GM12878 (cell line): Measurements from ENCODE around the gene ATL3. TPM values are rescaled to one million over a fixed set of nuclear protein-coding genes. Genes with fewer than 3 reads are reported as not detected.

Source experiments
- ATAC-seq: fragments of 200-7000 bp; cut with Tn5 transposase; 3 replicates; pipeline ENCODE4 v1.9.1; 2020; ENCODE audit warnings: mild to moderate bottlenecking, moderate library complexity
- BruUV-seq: library from RNA; stranded (reverse); fragments of 400-500 nt; replicated peaks from 2 replicates; lab custom pipeline; 2021; lab: Mats Ljungman, UMichigan
- CTCF ChIA-PET: fragments of 300-600 bp; sonication (Branson Sonifier 250); formaldehyde crosslinking; extraction: SDS; loops from one replicate; lab custom pipeline; 2021; ENCODE audit warnings: inconsistent platforms; lab: Yijun Ruan, JAX
- POLR2A ChIA-PET: fragments of 350-600 bp; formaldehyde crosslinking; extraction: SDS; loops from one replicate; lab custom pipeline; 2021; ENCODE audit warnings: inconsistent platforms; lab: Charles Lee
- RAD21 ChIA-PET: fragments of 300-600 bp; sonication (Branson Sonifier 250); formaldehyde crosslinking; loops from one replicate; lab custom pipeline; 2023; ENCODE audit warnings: antibody characterized with exemption; ENCODE audit not compliant: unreplicated experiment; lab: Charles Lee
- SMC1A ChIA-PET: fragments of 300-600 bp; sonication (Branson Sonifier 250); formaldehyde crosslinking; loops from one replicate; lab custom pipeline; 2023; ENCODE audit not compliant: unreplicated experiment, uncharacterized antibody; lab: Charles Lee
- DNase-seq: peaks from one replicate; pipeline ENCODE4 v3.0.0-alpha.2; 2011; ENCODE audit warnings: low read depth, low spot score
- FAIRE-seq: peaks from 3 replicates; lab custom pipeline; 2011; peaks lifted over from hg19 to GRCh38; lab: Jason Lieb, UNC
- H2AFZ ChIP-seq: 2 replicates; pipeline ENCODE4 v1.6.0; 2011; ENCODE audit warnings: low read depth, low read length, control low read depth; ENCODE audit not compliant: control insufficient read depth
- H3K27ac ChIP-seq: 2 replicates; pipeline ENCODE4 v1.5.1; 2011; ENCODE audit warnings: control low read depth; ENCODE audit not compliant: control insufficient read depth, insufficient read depth
- H3K27me3 ChIP-seq, 2 experiments: replicated peaks in 1 of 2; 2 replicates each; pipeline versions ENCODE4 v1.6.0 to v1.6.1; 2011; ENCODE audit warnings: low read length in 1 of 2; ENCODE audit not compliant: control insufficient read depth in 2 of 2, insufficient read depth in 2 of 2
- H3K36me3 ChIP-seq, 2 experiments: 2 replicates each; pipeline ENCODE4 v1.5.1; 2011; ENCODE audit warnings: low read length in 1 of 2; ENCODE audit not compliant: control insufficient read depth in 2 of 2, insufficient read depth in 2 of 2
- H3K4me1 ChIP-seq: 2 replicates; pipeline ENCODE4 v1.6.1; 2011; ENCODE audit warnings: mild to moderate bottlenecking, low read length, moderate library complexity, mixed read lengths; ENCODE audit not compliant: control insufficient read depth, insufficient read depth
- H3K4me2 ChIP-seq: 2 replicates; pipeline ENCODE4 v1.6.0; 2011; ENCODE audit warnings: control low read depth; ENCODE audit not compliant: control insufficient read depth, insufficient read depth
- H3K4me3 ChIP-seq: fragments of 200-600 bp; sonication (generic); 2 replicates; pipeline ENCODE4 v1.5.1; 2016
- H3K79me2 ChIP-seq: 2 replicates; pipeline ENCODE4 v1.6.0; 2011; ENCODE audit warnings: low read length; ENCODE audit not compliant: control insufficient read depth, insufficient read depth
- H3K9ac ChIP-seq: 2 replicates; pipeline ENCODE4 v1.8.0; 2011; ENCODE audit warnings: low read length, control low read depth, mixed read lengths; ENCODE audit not compliant: control insufficient read depth, insufficient read depth
- H3K9me3 ChIP-seq: replicated peaks from 3 replicates; pipeline ENCODE4 v1.5.1; 2011; ENCODE audit warnings: mild to moderate bottlenecking, low read length; ENCODE audit not compliant: control insufficient read depth, insufficient read depth
- H4K20me1 ChIP-seq: 2 replicates; pipeline ENCODE4 v1.6.0; 2011; ENCODE audit not compliant: control insufficient read depth, insufficient read depth
- CBFB ChIP-seq: IDR thresholded peaks from 2 replicates; pipeline ENCODE4 v1.6.1; 2016; ENCODE audit warnings: antibody characterized with exemption, low read depth
- CHD2 ChIP-seq: IDR thresholded peaks from 2 replicates; pipeline ENCODE4 v1.6.1; 2011; ENCODE audit warnings: low read depth, low read length, improper control_type of control experiment, borderline replicate concordance
- RBBP5 ChIP-seq: fragments of 200-600 bp; sonication (generic); conservative IDR thresholded peaks from 2 replicates; pipeline ENCODE4 v1.6.1; 2016
- WGBS: methylation state at CpG from one replicate; pipeline ENCODE4 v1.1.6; 2016; ENCODE audit warnings: low lambda C conversion rate; ENCODE audit not compliant: insufficient replicate concordance, insufficient coverage; ENCODE audit errors: missing lambda C conversion rate; 5-methylcytosine and 5-hydroxymethylcytosine counted together
- in situ Hi-C: fragments of 300-500 bp; cut with MboI; formaldehyde crosslinking; loops from 9 replicates; pipeline ENCODE4 v1.14.3; 2018; ENCODE audit warnings: mixed read lengths
- intact Hi-C: fragments of 100-400 bp; cut with micrococcal nuclease; formaldehyde crosslinking; loops from one replicate; pipeline ENCODE4 v1.14.2; 2022; ENCODE audit not compliant: unreplicated experiment
- polyA plus RNA-seq, 11 experiments: library from polyadenylated mRNA; depleted of rRNA in 4 of 11; unstranded in 6 of 11; stranded (reverse) in 5 of 11; fragments of >200 nt; fragmentation: Nextera tagmentation in 4 of 11; fragmentation: Illumina TruSeq in 1 of 11; extraction: Ambion mirVana in 4 of 11; extraction: Trizol in 1 of 11; gene quantifications; 1 replicate in 1 of 11; 2 replicates in 10 of 11; pipeline versions ENCODE4 v1.2.1 to v1.2.3, GENCODE V29; 2011 to 2016; ENCODE audit warnings: inconsistent platforms in 2 of 11, missing spikeins in 2 of 11, low read depth in 1 of 11
- total RNA-seq, 4 experiments: library from RNA; depleted of rRNA in 3 of 4; stranded (reverse); fragments of >200 nt in 3 of 4; fragmentation: Illumina TruSeq in 1 of 4; extraction: Trizol in 1 of 4; gene quantifications; 2 replicates each; pipeline versions ENCODE4 v1.2.1 to v1.2.3, GENCODE V29; 2013 to 2021
- TF ChIP-seq, protein P1 (sequence below): fragments of 450-650 bp; IDR thresholded peaks from 2 replicates; pipeline ENCODE4 v1.6.1; 2016; ENCODE audit warnings: mild to moderate bottlenecking
- TF ChIP-seq, protein P2 (sequence below): fragments of 450-650 bp; IDR thresholded peaks from 2 replicates; pipeline ENCODE4 v1.6.1; 2017; ENCODE audit warnings: low read depth, mild to moderate bottlenecking, moderate library complexity
- TF ChIP-seq, protein P3 (sequence below): IDR thresholded peaks from 2 replicates; pipeline ENCODE4 v1.6.1; 2011; ENCODE audit warnings: mild to moderate bottlenecking, low read depth, low read length, moderate library complexity; ENCODE audit not compliant: insufficient replicate concordance

The ATL3 gene
- total and polyA plus RNA-seq, 10 of the 15 experiments (the other 5 are each of a cell fraction or from before 2014, with no cell fraction given): 12.0 to 36.0 (median 21.5) TPM

- Histone ChIP-seq H3K36me3 (no peaks in the 10 kb centered on the region), H4K20me1 (no peaks in the 10 kb centered on the region), H3K27ac (no peak overlapping the region), H3K27me3 (no peaks in the 10 kb centered on the region), H3K4me3 (no peak overlapping the region), H2AFZ (no peak overlapping the region), H3K4me2 (no peak overlapping the region)
- FAIRE-seq (no peak), ATAC-seq (no peak), DNase-seq (no peak)
- ChIA-PET POLR2A (no interaction called here), SMC1A (interaction anchor here (0.6 kb wide), 1 partner anchor 419 kb away, joined by 3 read pairs; no protein-coding TSS in a partner anchor)
- in situ Hi-C loops (no loop called here), intact Hi-C loops (no loop called here)
- TF ChIP-seq, protein P1, sequence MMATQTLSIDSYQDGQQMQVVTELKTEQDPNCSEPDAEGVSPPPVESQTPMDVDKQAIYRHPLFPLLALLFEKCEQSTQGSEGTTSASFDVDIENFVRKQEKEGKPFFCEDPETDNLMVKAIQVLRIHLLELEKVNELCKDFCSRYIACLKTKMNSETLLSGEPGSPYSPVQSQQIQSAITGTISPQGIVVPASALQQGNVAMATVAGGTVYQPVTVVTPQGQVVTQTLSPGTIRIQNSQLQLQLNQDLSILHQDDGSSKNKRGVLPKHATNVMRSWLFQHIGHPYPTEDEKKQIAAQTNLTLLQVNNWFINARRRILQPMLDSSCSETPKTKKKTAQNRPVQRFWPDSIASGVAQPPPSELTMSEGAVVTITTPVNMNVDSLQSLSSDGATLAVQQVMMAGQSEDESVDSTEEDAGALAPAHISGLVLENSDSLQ: peak; percentile 85
- no peak for TF ChIP-seq RBBP5
- TF ChIP-seq, protein P2, sequence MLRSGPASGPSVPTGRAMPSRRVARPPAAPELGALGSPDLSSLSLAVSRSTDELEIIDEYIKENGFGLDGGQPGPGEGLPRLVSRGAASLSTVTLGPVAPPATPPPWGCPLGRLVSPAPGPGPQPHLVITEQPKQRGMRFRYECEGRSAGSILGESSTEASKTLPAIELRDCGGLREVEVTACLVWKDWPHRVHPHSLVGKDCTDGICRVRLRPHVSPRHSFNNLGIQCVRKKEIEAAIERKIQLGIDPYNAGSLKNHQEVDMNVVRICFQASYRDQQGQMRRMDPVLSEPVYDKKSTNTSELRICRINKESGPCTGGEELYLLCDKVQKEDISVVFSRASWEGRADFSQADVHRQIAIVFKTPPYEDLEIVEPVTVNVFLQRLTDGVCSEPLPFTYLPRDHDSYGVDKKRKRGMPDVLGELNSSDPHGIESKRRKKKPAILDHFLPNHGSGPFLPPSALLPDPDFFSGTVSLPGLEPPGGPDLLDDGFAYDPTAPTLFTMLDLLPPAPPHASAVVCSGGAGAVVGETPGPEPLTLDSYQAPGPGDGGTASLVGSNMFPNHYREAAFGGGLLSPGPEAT: no peak
- no peak for TF ChIP-seq CBFB
- TF ChIP-seq CHD2: no peak
- TF ChIP-seq, protein P3, sequence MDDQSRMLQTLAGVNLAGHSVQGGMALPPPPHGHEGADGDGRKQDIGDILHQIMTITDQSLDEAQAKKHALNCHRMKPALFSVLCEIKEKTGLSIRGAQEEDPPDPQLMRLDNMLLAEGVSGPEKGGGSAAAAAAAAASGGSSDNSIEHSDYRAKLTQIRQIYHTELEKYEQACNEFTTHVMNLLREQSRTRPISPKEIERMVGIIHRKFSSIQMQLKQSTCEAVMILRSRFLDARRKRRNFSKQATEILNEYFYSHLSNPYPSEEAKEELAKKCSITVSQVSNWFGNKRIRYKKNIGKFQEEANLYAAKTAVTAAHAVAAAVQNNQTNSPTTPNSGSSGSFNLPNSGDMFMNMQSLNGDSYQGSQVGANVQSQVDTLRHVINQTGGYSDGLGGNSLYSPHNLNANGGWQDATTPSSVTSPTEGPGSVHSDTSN: peak; percentile 79
- TF ChIP-seq, all 136 proteins: peak for 2
- ChIA-PET CTCF (interaction anchor here (0.7 kb wide), 1 partner anchor 32 kb away, joined by 3 read pairs; no protein-coding TSS in a partner anchor), RAD21 (no interaction called here)
- no peaks in the 10 kb centered on the region for H3K9me3 ChIP-seq
- H3K4me1 ChIP-seq: no peaks in the 10 kb centered on the region
- no peaks in the 10 kb centered on the region for H3K79me2 ChIP-seq
- BruUV-seq: no TSS peak
- WGBS: 49% methylated on average over 7 of the region's 7 CpGs
- no peak overlapping the region for H3K9ac ChIP-seq
Measured at GRCh38 chr11:63599211-63600122, 71.7 kb downstream of the ATL3 start.
